ENCODE results near the gene SHLD2. TPM values are rescaled to one million over a fixed set of nuclear protein-coding genes. Genes with fewer than 3 reads are reported as not detected.
"Not testable (repeated sequence)": the region's sequence is repeated elsewhere in the genome, so short reads cannot be mapped to it uniquely, and the experiment has no call there.

Gene SHLD2
- total RNA-seq, 6 experiments from 2014 or later, result 22.5 to 33.2 (median 27.2) TPM

DNA sequence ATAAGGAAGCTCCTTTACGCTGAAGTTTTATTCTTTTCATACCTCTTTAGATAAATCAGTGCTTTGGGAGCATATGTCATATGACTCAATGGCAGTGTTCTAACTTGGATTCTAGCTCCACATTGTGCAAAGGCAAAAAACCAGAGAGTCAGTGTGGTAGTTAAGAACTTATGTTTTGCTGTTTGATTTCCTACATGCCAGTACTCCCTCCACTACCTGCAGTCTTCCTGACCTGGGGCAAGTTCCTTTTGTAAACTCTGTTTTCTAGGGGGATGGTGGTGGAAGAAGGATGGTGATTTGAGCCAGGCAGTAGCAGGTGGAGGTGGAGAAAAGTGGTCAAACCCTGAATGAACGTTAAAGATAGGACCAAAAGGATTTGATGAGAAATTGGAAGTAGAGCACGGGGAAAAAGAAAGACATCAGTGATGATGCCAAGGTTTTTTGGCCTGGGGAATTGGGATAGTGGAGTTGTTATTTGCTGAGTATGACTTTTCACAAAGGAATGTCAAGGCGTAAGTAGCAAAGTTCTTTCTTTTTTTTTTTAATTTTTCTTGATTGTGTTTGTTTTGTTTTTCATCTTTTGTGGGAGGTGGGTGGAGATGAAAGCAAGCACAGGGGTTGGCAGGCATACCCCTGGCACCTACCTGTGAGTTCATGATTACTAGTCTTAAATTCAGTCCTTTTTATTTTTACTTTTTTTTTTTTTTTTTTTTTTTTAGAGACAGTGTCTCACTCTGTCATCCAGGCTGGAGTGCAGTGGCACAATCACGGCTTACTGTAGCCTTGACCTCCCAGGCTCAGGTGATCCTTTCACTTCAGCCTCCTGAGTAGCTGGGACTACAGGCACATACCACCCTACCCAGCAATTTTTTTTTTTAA, 47.5 kb downstream of the SHLD2 start:
- H3K36me3 ChIP-seq; DNase-seq; H3K9me3 ChIP-seq; H3K27me3 ChIP-seq; intact Hi-C loops (cut with DNase I); H3K4me3 ChIP-seq: not testable (repeated sequence)
- 44% methylated on average over 5 of the region's 5 CpGs for WGBS (ENCODE audit: insufficient coverage, low coverage, low lambda C conversion rate, missing lambda C conversion rate)
- Histone ChIP-seq H3K27ac (peak overlapping the region; percentile 38 to 64 (median 49)), H3K4me1 (peaks cover 0 to 12% (median 4%) of the 10 kb centered on the region in 4 donors)
- peak; percentile 46 to 65 (median 46) for ATAC-seq

DNA sequence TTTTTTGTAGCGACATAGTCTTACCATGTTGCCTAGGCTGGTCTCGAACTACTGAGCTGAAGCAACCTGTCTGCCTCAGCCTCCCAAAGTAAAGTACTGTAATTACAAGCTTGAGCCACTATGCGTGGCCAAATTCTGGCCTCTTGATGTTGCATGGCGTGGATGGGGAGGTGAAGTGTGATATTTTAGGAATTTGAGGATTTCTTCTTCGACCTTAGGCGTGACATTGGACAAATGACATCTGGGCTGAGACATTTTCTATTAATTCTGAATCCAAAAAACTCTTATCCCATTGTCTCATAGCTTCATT, 48.1 kb downstream of the SHLD2 start:
- intact Hi-C loops (cut with DNase I); DNase-seq; H3K9me3 ChIP-seq; H3K27me3 ChIP-seq; H3K36me3 ChIP-seq; H3K4me3 ChIP-seq; ATAC-seq: not testable (repeated sequence)
- 89% methylated on average over 5 of the region's 6 CpGs for WGBS (ENCODE audit: insufficient coverage, low coverage, low lambda C conversion rate, missing lambda C conversion rate)
- Histone ChIP-seq H3K4me1 (peaks cover 0 to 12% (median 4%) of the 10 kb centered on the region in 4 donors), H3K27ac (peak overlapping the region; percentile 38 to 64 (median 49))

DNA sequence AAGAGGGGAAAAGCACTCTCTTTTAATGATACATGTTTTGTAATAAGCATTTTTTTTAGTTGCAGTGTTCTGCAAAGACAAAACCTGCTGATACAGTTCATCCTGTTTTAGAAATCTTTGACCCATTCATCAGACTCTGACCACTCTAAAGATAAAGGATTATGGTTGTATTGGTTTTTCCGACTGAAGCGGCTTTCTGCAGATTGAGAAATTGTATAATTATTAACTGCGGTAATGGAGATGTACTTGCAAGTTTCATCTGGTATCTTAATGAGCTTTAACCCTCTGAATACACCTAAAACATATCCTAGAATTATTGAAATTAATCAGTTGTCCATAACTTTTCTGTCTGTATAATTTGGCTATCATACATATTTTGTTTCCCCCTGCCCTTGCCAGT, 50.6 kb downstream of the SHLD2 start:
- peak; percentile 35 to 65 (median 44) for ATAC-seq
- H3K9me3 ChIP-seq; H3K27me3 ChIP-seq; DNase-seq; intact Hi-C loops (cut with DNase I); H3K36me3 ChIP-seq; H3K4me3 ChIP-seq: not testable (repeated sequence)
- H3K27ac ChIP-seq, result peak overlapping the region in 2 of 3 donors; percentile 64 to 68
- peaks cover 0 to 12% (median 4%) of the 10 kb centered on the region in 4 donors for H3K4me1 ChIP-seq
- WGBS (ENCODE audit: insufficient coverage, low coverage, low lambda C conversion rate, missing lambda C conversion rate), result 39% methylated on average over 2 of the region's 3 CpGs

DNA sequence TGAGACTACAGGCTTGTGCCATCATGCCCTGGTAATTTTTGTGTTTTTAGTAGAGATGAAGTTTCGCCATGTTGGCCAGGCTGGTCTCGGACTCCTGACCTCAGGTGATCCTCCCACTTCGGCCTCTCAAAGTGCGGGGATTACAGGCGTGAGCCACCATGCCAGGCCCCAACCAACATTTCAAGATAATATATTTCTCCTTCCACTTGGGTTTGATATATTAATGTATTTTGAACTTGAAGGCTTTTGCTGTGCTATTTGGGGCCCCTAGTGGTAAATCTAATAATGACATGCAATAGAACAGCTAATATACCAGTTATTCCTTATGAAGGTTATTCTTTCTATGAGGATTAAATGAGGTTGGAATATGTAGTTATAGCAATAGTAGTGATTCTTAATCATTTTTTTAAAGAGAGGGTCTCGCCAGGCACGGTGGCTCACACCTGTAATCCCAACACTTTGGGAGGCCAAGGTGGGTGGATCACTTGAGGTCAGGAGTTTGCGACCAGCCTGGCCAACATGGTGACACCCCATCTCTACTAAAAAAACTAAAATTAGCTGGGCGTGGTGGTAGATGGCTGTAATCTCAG, 54.1 kb downstream of the SHLD2 start:
- H3K9me3 ChIP-seq; H3K27me3 ChIP-seq; H3K36me3 ChIP-seq; H3K4me3 ChIP-seq; intact Hi-C loops (cut with DNase I); DNase-seq: not testable (repeated sequence)
- ATAC-seq, result peak; percentile 49 to 59 (median 51)
- WGBS (ENCODE audit: insufficient coverage, low coverage, low lambda C conversion rate, missing lambda C conversion rate), result 59% methylated on average over 3 of the region's 9 CpGs
- TF ChIP-seq, protein P1, sequence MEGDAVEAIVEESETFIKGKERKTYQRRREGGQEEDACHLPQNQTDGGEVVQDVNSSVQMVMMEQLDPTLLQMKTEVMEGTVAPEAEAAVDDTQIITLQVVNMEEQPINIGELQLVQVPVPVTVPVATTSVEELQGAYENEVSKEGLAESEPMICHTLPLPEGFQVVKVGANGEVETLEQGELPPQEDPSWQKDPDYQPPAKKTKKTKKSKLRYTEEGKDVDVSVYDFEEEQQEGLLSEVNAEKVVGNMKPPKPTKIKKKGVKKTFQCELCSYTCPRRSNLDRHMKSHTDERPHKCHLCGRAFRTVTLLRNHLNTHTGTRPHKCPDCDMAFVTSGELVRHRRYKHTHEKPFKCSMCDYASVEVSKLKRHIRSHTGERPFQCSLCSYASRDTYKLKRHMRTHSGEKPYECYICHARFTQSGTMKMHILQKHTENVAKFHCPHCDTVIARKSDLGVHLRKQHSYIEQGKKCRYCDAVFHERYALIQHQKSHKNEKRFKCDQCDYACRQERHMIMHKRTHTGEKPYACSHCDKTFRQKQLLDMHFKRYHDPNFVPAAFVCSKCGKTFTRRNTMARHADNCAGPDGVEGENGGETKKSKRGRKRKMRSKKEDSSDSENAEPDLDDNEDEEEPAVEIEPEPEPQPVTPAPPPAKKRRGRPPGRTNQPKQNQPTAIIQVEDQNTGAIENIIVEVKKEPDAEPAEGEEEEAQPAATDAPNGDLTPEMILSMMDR (IDR thresholded peaks at IDR 0.05), result peak in 2 of 4 donors; percentile 7 to 27
- peak overlapping the region in 1 of 3 donors; percentile 40 for H3K27ac ChIP-seq
- peaks cover 0 to 12% (median 2%) of the 10 kb centered on the region in 4 donors for H3K4me1 ChIP-seq

DNA sequence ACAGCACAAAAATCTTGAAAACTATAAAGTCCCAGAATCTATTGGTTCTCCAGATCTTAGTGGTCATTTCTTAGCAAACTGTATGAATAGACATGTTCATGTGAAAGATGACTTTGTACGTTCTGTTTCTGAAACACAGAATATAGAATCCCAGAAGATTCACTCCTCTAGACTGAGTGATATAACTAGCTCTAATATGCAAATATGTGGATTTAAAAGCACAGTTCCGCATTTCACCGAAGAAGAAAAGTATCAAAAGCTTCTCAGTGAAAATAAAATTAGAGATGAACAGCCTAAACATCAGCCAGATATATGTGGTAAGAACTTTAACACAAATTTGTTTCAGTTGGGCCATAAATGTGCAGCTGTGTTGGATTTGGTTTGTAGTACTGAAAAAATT, 56.5 kb downstream of the SHLD2 start:
- WGBS (ENCODE audit: insufficient coverage, low coverage, low lambda C conversion rate, missing lambda C conversion rate), result 78% methylated on average over 3 of the region's 3 CpGs

DNA sequence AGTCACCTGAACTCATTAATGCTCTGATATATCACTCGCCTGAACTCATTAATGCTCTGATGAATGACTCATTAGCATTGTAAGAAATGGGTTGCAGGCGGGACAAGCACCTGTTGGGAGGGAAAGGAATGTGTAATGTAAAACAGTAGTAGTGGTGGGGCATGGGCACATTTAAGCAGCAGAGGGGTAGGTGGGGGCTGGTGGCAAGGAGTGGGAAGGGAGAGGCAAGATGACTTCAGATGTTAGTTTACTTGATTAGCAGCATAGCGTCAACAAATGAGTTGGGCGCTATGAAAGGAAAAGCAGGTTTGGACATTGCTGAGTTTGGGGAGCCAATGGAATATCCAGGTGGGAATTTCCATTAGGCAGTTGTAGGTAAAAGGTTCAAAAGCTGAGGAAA, 61.8 kb downstream of the SHLD2 start:
- WGBS (ENCODE audit: insufficient coverage, low coverage, low lambda C conversion rate, missing lambda C conversion rate), result 97% methylated on average over 4 of the region's 4 CpGs
- H3K4me3 ChIP-seq; intact Hi-C loops (cut with DNase I); H3K27me3 ChIP-seq; DNase-seq; H3K36me3 ChIP-seq; H3K4me1 ChIP-seq; H3K27ac ChIP-seq; ATAC-seq; H3K9me3 ChIP-seq: not testable (repeated sequence)

More for the DNA sequence above, 56.5 kb downstream of the SHLD2 start:
- ATAC-seq; H3K4me3 ChIP-seq; DNase-seq; H3K4me1 ChIP-seq; H3K36me3 ChIP-seq; H3K9me3 ChIP-seq; H3K27ac ChIP-seq; intact Hi-C loops (cut with DNase I); H3K27me3 ChIP-seq: not testable (repeated sequence)

DNA sequence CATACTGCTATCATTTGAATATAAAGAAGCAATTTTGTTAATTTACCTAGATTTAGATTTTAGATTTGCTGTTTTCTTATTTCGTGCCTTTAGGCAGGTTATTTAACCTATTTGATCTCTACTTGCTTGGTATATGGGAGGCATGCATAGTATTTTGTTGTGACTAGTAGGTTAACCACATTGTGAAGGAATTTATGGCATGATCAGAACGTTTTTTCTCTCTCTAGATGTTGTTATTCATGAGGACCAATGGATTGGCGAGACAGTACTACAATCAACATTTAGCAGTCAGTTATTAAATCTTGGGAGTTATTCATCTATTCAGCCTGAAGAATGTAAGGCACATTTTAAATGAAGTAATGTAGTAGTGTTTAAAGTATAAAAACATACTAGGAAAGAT, 62.8 kb downstream of the SHLD2 start:
- H3K4me3 ChIP-seq; H3K9me3 ChIP-seq; intact Hi-C loops (cut with DNase I); H3K4me1 ChIP-seq; ATAC-seq; H3K27ac ChIP-seq; H3K27me3 ChIP-seq; DNase-seq; H3K36me3 ChIP-seq: not testable (repeated sequence)
- 82% methylated on average over 3 of the region's 3 CpGs for WGBS (ENCODE audit: insufficient coverage, low coverage, low lambda C conversion rate, missing lambda C conversion rate)
